Prostate gland (tissue), 2 donors: ENCODE data around the gene DNM3.

Experiments used
- CTCF ChIP-seq, 4 experiments: fragments of 200-600 bp in 2 of 4; fragments of 450-650 bp in 2 of 4; sonication (generic) in 2 of 4; IDR thresholded peaks; 1 replicate in 3 of 4; 2 replicates in 1 of 4; pipeline ENCODE4 v1.5.1; 2016 to 2019; ENCODE audit warnings: antibody characterized with exemption in 4 of 4, mild to moderate bottlenecking in 2 of 4, moderate library complexity in 2 of 4
- POLR2A ChIP-seq: fragments of 450-650 bp; IDR thresholded peaks from one replicate; pipeline ENCODE4 v1.6.1; 2016; ENCODE audit warnings: antibody characterized with exemption, mild to moderate bottlenecking
- POLR2AphosphoS5 ChIP-seq: sonication (generic); formaldehyde crosslinking; IDR thresholded peaks from one replicate; pipeline ENCODE4 v1.6.1; 2017; ENCODE audit warnings: antibody characterized with exemption

DNA sequence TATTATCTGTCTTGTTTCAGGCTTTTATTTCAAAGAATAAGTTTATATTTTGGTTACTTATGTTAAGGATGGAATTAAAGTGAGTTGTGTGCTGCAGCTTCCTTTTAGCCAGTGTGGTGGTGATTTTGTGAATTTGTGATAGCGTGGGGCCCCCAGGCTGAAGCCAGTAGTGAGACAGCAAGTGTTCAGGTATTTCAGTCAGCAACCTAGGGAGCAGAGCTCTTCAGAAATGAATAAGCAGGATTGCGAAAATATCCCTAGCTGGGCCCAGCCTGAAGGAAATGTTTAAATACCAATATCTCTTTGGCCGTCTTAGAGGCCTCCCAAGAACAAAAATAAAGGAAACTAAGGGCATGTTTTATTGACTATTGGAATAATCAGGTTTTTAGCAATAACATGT lies 428.3 kb downstream of the DNM3 start:
- TF ChIP-seq CTCF (IDR thresholded peaks at IDR 0.05): no peak
- TF ChIP-seq POLR2A: no peak
- no peak for TF ChIP-seq POLR2AphosphoS5
